ENCODE results near the gene DUSP1. TPM values are rescaled to one million over a fixed set of nuclear protein-coding genes. Genes with fewer than 3 reads are reported as not detected.

Gene DUSP1
- total and polyA plus RNA-seq, 2 of the 13 experiments (the other 11 are each of a cell fraction or from before 2014, with no cell fraction given), result 27.1 to 55.5 TPM

- TF ChIP-seq PATZ1 (CRISPR knock-in tag; IDR thresholded peaks at IDR 0.05), result peak; percentile 86
- TF ChIP-seq KLF11 (CRISPR knock-in tag; IDR thresholded peaks at IDR 0.05), result peak; percentile 36; the same call in 1 of the 2 replicates
- peak; percentile 87 for TF ChIP-seq FOXP4 (CRISPR knock-in tag; IDR thresholded peaks at IDR 0.05)
- TF ChIP-seq GTF2F1 (IDR thresholded peaks at IDR 0.05; ENCODE audit: low read length), result no peak
- TF ChIP-seq ELF3 (CRISPR knock-in tag; IDR thresholded peaks at IDR 0.05), result peak; percentile 80
- TF ChIP-seq PHF21A (CRISPR knock-in tag; IDR thresholded peaks at IDR 0.05), result peak; percentile 72
- TF ChIP-seq ZSCAN21 (CRISPR knock-in tag; IDR thresholded peaks at IDR 0.05; ENCODE audit: borderline replicate concordance), result 0 out of 2 replicates have a peak, but pooled peaks have one; percentile 44
- TF ChIP-seq DNMT1 (CRISPR knock-in tag; IDR thresholded peaks at IDR 0.05), result 0 out of 2 replicates have a peak, but pooled peaks have one; percentile 35
- peak; percentile 44; the same call in 1 of the 2 replicates for TF ChIP-seq ADNP (CRISPR knock-in tag; IDR thresholded peaks at IDR 0.05)
- TF ChIP-seq GATAD1 (CRISPR knock-in tag; IDR thresholded peaks at IDR 0.05), result peak; percentile 50; the same call in 1 of the 2 replicates
- TF ChIP-seq PPARG (CRISPR knock-in tag; conservative IDR thresholded peaks at IDR 0.05), result peak; percentile 81
- TF ChIP-seq KDM3A (CRISPR knock-in tag; IDR thresholded peaks at IDR 0.05; ENCODE audit: low read depth), result peak; percentile 82; the same call in 1 of the 2 replicates
- TF ChIP-seq MIXL1 (CRISPR knock-in tag; IDR thresholded peaks at IDR 0.05), result peak; percentile 84; the same call in 1 of the 2 replicates
- peak; percentile 23; the same call in 1 of the 2 replicates for TF ChIP-seq KDM1A (CRISPR knock-in tag; IDR thresholded peaks at IDR 0.05)
- no peak for TF ChIP-seq MAFK (conservative IDR thresholded peaks at IDR 0.05 in 1 of 2, IDR thresholded peaks at IDR 0.05 in 1 of 2; ENCODE audit: low read length in 2 of 2)
- peak; percentile 77; the same call in 1 of the 2 replicates for TF ChIP-seq ZNF792 (CRISPR knock-in tag; IDR thresholded peaks at IDR 0.05)
- peak; percentile 99 for TF ChIP-seq ZNF18 (CRISPR knock-in tag; IDR thresholded peaks at IDR 0.05; ENCODE audit: insufficient replicate concordance)
- no peak for TF ChIP-seq ZNF563 (CRISPR knock-in tag; IDR thresholded peaks at IDR 0.05)
- no peak for TF ChIP-seq ZNF296 (CRISPR knock-in tag; conservative IDR thresholded peaks at IDR 0.05)
- peak; percentile 60; the same call in 1 of the 2 replicates for TF ChIP-seq BORCS8-MEF2B (CRISPR knock-in tag; IDR thresholded peaks at IDR 0.05)
- TF ChIP-seq LBX2 (CRISPR knock-in tag; IDR thresholded peaks at IDR 0.05; ENCODE audit: borderline replicate concordance), result no peak
- peak in 1 of 2 experiments; percentile 47; a peak in 2 of 4 replicates for TF ChIP-seq KLF16 (CRISPR knock-in tag; IDR thresholded peaks at IDR 0.05)
- peak; percentile 66; the same call in 1 of the 2 replicates for TF ChIP-seq ZBTB21 (CRISPR knock-in tag; IDR thresholded peaks at IDR 0.05)
- peak; percentile 8; the same call in 1 of the 2 replicates for TF ChIP-seq MAFF (IDR thresholded peaks at IDR 0.05; ENCODE audit: low read depth, low read length)
- no peak for TF ChIP-seq ZBTB1 (CRISPR knock-in tag; IDR thresholded peaks at IDR 0.05; ENCODE audit: borderline replicate concordance)
Observed at GRCh38 chr5:172777881-172778814, 7.2 kb upstream of the DUSP1 start (continued).
